IPS DF 6.9 (cell line): ENCODE results near the gene FRMPD2.

Experiments
- DNase-seq: peaks from one replicate; pipeline ENCODE4 v3.0.0-alpha.2; 2013; ENCODE audit warnings: low read depth, low spot score
- H3K27ac ChIP-seq: one replicate; pipeline ENCODE4 v1.5.1; 2013; ENCODE audit warnings: low read length, control low read depth
- H3K27me3 ChIP-seq: 2 replicates; pipeline ENCODE4 v1.6.1; 2013; ENCODE audit warnings: mild to moderate bottlenecking, low read length; ENCODE audit not compliant: control insufficient read depth, insufficient read depth
- H3K36me3 ChIP-seq: 2 replicates; pipeline ENCODE4 v1.6.1; 2013; ENCODE audit warnings: low read length; ENCODE audit not compliant: control insufficient read depth, insufficient read depth
- H3K4me1 ChIP-seq: 2 replicates; pipeline ENCODE4 v1.6.1; 2013; ENCODE audit warnings: low read length; ENCODE audit not compliant: control insufficient read depth, insufficient read depth
- H3K4me3 ChIP-seq: 2 replicates; pipeline ENCODE4 v1.5.1; 2013; ENCODE audit warnings: mild to moderate bottlenecking, low read length
- H3K9me3 ChIP-seq: 2 replicates; pipeline ENCODE4 v1.6.1; 2013; ENCODE audit warnings: low read length, inconsistent platforms; ENCODE audit not compliant: control insufficient read depth, insufficient read depth
- WGBS: extraction: QIAGEN DNeasy Blood & Tissue Kit; methylation state at CpG from one replicate; pipeline ENCODE4 v1.1.7; 2013; ENCODE audit warnings: mixed read lengths, missing lambda C conversion rate; ENCODE audit not compliant: insufficient read length, insufficient coverage; 5-methylcytosine and 5-hydroxymethylcytosine counted together

FRMPD2 gene

GRCh38 chr10:48219194-48219593, 55.3 kb downstream of the FRMPD2 start:
- DNase-seq: no peak
- H3K27me3 ChIP-seq: no peaks in the 10 kb centered on the region
- no peaks in the 10 kb centered on the region for H3K36me3 ChIP-seq
- H3K9me3 ChIP-seq: no peaks in the 10 kb centered on the region
- H3K4me1 ChIP-seq: no peaks in the 10 kb centered on the region
- no peak overlapping the region for H3K4me3 ChIP-seq
- no peak overlapping the region for H3K27ac ChIP-seq
- WGBS: no CpG with 5 or more reads among the region's 1 CpG

- Histone ChIP-seq H3K9me3 (no peaks in the 10 kb centered on the region), H3K27me3 (no peaks in the 10 kb centered on the region), H3K4me1 (no peaks in the 10 kb centered on the region), H3K27ac (no peak overlapping the region), H3K4me3 (no peak overlapping the region), H3K36me3 (no peaks in the 10 kb centered on the region)
- no CpG with 5 or more reads among the region's 1 CpG for WGBS
- DNase-seq: no peak
These were observed 57.8 kb downstream of the FRMPD2 start for GRCh38 chr10:48216744-48217143.

- Histone ChIP-seq H3K4me1 (no peaks in the 10 kb centered on the region), H3K27me3 (no peaks in the 10 kb centered on the region), H3K9me3 (no peaks in the 10 kb centered on the region), H3K27ac (no peak overlapping the region), H3K4me3 (no peak overlapping the region), H3K36me3 (no peaks in the 10 kb centered on the region)
- no peak for DNase-seq
These were observed 58.3 kb downstream of the FRMPD2 start for GRCh38 chr10:48216204-48216505.

GRCh38 chr10:48215486-48216203, 58.9 kb downstream of the FRMPD2 start:
- no CpG with 5 or more reads among the region's 5 CpGs for WGBS
- H3K9me3 ChIP-seq: no peaks in the 10 kb centered on the region
- peak; percentile 64 for DNase-seq
- H3K4me3 ChIP-seq: no peak overlapping the region
- H3K27me3 ChIP-seq: no peaks in the 10 kb centered on the region
- H3K36me3 ChIP-seq: no peaks in the 10 kb centered on the region
- no peaks in the 10 kb centered on the region for H3K4me1 ChIP-seq
- H3K27ac ChIP-seq: no peak overlapping the region

- Histone ChIP-seq H3K36me3 (no peaks in the 10 kb centered on the region), H3K27ac (no peak overlapping the region), H3K9me3 (no peaks in the 10 kb centered on the region), H3K4me3 (no peak overlapping the region), H3K27me3 (no peaks in the 10 kb centered on the region), H3K4me1 (no peaks in the 10 kb centered on the region)
- no peak for DNase-seq
- WGBS: no CpG with 5 or more reads among the region's 6 CpGs
These were observed 59.6 kb downstream of the FRMPD2 start for GRCh38 chr10:48214716-48215485.

GRCh38 chr10:48213047-48213446, 61.4 kb downstream of the FRMPD2 start:
- no peak overlapping the region for H3K27ac ChIP-seq
- no CpG with 5 or more reads among the region's 1 CpG for WGBS
- H3K9me3 ChIP-seq: no peaks in the 10 kb centered on the region
- no peak overlapping the region for H3K4me3 ChIP-seq
- no peaks in the 10 kb centered on the region for H3K4me1 ChIP-seq
- H3K27me3 ChIP-seq: no peaks in the 10 kb centered on the region
- no peak for DNase-seq
- no peaks in the 10 kb centered on the region for H3K36me3 ChIP-seq

GRCh38 chr10:48211777-48212176, 62.7 kb downstream of the FRMPD2 start:
- no CpG with 5 or more reads among the region's 7 CpGs for WGBS
- H3K9me3 ChIP-seq: no peaks in the 10 kb centered on the region
- H3K4me3 ChIP-seq: no peak overlapping the region
- H3K4me1 ChIP-seq: no peaks in the 10 kb centered on the region
- no peaks in the 10 kb centered on the region for H3K27me3 ChIP-seq
- no peak for DNase-seq
- no peak overlapping the region for H3K27ac ChIP-seq
- no peaks in the 10 kb centered on the region for H3K36me3 ChIP-seq

GRCh38 chr10:48210966-48211365, 63.5 kb downstream of the FRMPD2 start:
- Histone ChIP-seq H3K4me3 (no peak overlapping the region), H3K27ac (no peak overlapping the region), H3K4me1 (no peaks in the 10 kb centered on the region), H3K9me3 (no peaks in the 10 kb centered on the region), H3K36me3 (no peaks in the 10 kb centered on the region), H3K27me3 (no peaks in the 10 kb centered on the region)
- no peak for DNase-seq
- no CpG with 5 or more reads among the region's 5 CpGs for WGBS

GRCh38 chr10:48210391-48210790, 64.1 kb downstream of the FRMPD2 start:
- no peaks in the 10 kb centered on the region for H3K4me1 ChIP-seq
- no CpG with 5 or more reads among the region's 9 CpGs for WGBS
- no peak for DNase-seq
- no peaks in the 10 kb centered on the region for H3K27me3 ChIP-seq
- no peaks in the 10 kb centered on the region for H3K9me3 ChIP-seq
- H3K27ac ChIP-seq: no peak overlapping the region
- H3K36me3 ChIP-seq: no peaks in the 10 kb centered on the region
- no peak overlapping the region for H3K4me3 ChIP-seq

- Histone ChIP-seq H3K27ac (no peak overlapping the region), H3K27me3 (no peaks in the 10 kb centered on the region), H3K36me3 (no peaks in the 10 kb centered on the region), H3K4me3 (no peak overlapping the region), H3K9me3 (no peaks in the 10 kb centered on the region), H3K4me1 (no peaks in the 10 kb centered on the region)
- no peak for DNase-seq
- WGBS: no CpG with 5 or more reads among the region's 2 CpGs
These were observed 65.3 kb downstream of the FRMPD2 start for GRCh38 chr10:48209241-48209640.

- no peak for DNase-seq
- H3K36me3 ChIP-seq: no peaks in the 10 kb centered on the region
- no peaks in the 10 kb centered on the region for H3K27me3 ChIP-seq
- no peaks in the 10 kb centered on the region for H3K9me3 ChIP-seq
- no peaks in the 10 kb centered on the region for H3K4me1 ChIP-seq
- H3K27ac ChIP-seq: no peak overlapping the region
- no peak overlapping the region for H3K4me3 ChIP-seq
- WGBS: 100% methylated on average over 1 of the region's 5 CpGs
These were observed 66.6 kb downstream of the FRMPD2 start for GRCh38 chr10:48207853-48208252.
